GM21381 (cell line): ENCODE measurements around the gene SORBS1.

ENCODE experiments used
- ATAC-seq: cut with Tn5 transposase; IDR thresholded peaks from one replicate; pipeline ENCODE4 v1.9.1; 2021; ENCODE audit warnings: mild to moderate bottlenecking, moderate library complexity; ENCODE audit not compliant: unreplicated experiment

Gene SORBS1

GRCh38 chr10:95303950-95304349 is 257.2 kb downstream of the SORBS1 start:
- no peak for ATAC-seq

- no peak for ATAC-seq
Observed at GRCh38 chr10:95303535-95303934, 257.6 kb downstream of the SORBS1 start.

DNA sequence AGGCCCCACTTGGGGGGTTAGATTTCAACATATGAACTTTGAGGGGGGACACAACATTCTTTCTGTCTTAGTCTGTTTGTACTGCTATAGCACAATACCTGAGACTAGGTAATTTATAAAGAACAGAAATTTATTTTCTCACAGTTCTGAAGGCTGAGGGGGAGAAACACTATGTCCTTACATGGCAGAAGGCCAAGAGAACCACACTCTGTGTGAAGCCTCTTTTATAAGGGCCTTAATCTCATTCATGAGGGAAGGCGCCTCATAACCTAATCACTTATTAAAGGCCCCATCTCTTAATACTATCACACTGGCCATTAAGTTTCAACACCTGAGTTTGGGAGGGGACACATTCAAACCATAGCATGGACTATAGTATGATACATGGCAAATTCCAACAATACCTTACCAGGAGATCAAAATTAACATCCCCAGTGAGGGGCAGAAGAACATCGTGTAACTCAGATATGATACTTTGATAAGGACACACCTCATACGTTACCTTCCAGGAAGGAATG is 261.1 kb downstream of the SORBS1 start:
- ATAC-seq = no peak

DNA sequence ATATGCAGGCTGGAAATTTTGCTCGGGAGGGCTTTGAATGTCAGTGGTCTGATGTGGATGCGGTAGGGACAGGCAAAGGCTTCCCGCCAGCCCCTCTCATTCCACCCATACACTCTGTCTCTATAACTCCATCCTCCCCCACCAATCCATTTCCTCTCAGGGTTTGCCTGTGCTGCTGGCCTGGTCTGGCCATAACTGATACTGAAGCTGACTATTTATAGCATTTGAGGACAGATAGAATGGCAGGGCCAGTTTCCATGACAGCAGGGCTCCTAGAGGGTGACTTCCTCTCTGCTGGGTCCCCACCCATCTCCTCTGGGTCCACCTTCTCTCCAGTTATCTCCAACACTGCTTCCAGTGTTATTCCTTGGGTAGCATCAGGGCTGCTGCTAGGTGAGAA is 263.8 kb downstream of the SORBS1 start:
- ATAC-seq = peak; percentile 48

DNA sequence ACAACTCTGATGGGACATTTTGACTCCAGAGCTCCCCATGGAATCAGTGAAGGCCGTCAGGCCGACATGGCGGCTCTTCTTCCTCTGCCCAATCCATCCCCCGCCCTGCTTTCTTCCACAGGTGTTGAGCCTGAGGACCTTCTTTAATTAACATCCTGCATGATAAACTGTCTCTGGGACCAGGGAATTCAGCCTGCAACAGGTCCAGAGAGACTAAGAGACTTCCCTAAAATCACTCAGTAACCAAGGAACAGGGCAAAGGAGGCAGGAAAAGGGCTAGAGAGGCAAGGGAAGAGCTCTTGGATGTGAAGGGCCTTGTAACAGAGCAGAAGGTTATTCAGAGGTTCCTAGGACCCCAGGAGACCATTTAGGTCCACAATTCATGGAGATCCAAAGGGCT is 264.4 kb downstream of the SORBS1 start:
- ATAC-seq = no peak

- peak; percentile 67 for ATAC-seq
Observed at GRCh38 chr10:95295031-95295755, 266.0 kb downstream of the SORBS1 start.

DNA sequence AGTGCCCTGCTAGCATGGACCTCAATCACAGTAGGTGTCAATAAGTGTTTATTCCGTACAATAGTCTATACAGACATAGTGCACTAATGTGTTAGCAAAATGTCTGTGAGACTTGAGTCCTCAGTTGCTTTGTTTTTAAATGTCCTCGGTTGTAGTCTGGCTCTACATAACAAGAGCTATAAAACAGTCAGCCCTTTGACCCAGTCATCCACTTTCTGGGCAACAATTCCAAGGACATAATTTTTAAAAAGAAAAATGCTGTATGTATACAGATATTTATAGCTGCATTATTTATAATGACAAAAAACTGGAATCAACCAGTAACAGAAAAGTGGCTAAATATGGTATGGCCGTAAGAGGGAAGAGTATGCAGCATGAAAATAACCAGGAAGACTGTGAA is 267.5 kb downstream of the SORBS1 start:
- ATAC-seq = no peak

DNA sequence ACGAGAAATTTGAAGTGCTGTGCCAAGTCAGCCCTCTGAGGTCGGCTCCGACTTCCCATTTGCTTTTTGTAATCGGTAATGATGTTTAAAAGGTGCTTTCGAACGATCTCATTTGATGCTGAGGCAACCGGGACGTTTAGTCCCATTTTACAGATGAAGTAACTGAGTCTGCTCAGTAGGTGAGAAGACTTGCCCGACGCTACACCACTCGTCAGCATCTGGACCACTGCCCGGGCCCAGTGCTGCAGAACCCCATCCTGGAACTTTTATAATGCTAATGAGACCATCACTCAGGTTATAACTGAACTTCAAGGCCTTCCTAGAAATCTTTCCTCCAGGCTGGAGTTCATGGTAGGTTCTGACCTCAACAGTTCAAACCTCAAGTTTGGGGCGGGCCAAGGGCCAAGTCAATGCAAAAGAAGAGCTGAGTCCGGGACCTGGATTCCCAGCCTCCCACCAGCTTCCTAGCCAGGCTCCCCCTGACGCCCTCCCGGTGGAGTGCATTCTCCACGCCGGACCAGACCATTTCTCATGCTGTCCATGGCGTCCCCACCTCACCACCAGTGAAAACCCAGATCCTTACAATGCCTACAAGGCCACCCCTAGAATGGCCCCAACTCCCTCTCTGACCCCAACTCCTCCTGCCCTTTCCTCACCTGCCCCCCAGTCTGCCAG is 269.7 kb downstream of the SORBS1 start:
- ATAC-seq = no peak

DNA sequence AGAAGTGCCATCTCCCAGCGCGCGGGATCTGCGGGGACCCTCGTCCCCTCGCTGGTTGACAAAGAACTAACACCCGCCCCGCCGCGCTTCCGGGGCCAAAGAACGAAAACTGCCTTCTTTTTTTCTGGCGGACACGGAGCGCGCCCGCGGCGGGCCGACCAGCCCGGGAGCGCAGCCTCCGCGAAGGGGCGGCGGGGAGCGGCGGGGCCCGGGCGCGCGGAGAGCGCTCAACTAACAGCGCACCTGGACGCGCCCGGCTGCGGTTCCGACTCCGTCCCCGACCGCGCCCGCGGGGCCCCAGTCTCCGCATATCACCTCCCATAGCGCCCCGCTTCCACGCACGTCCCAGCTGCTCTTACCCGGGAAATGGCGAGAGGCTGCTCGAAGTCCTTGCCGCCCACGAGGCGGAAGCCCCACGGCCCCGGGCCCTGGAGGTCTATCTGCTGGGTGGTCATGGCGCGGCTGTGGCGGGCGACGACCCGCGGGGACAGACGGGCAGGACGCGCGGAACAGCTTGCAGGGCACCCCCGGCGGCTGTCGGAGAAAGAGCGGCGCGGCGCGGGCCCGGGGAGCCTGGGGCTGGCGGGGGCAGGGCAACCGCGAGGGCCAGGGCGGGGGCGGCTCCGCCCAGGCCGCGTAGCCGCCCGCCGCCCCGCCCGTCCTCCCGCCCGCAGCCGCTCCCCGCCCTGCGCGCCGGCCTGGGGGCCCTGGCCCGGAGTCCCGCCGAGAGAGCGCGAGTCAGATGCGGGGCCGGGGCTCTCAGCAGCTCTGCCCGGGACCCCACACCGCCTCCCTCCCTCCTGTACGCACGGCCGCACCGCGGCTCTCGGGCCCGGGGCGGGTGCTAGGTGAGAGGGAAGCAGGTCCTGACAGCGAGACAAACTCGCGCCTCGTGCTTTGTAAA is 270.5 kb downstream of the SORBS1 start, which contains the start of gene PDLIM1:
Gene PDLIM1 (minus strand): TSS at position 543 of the 904 bp plus-strand sequence. CDS start 88 bp downstream, at position 455.
- peak; percentile 41 for ATAC-seq

DNA sequence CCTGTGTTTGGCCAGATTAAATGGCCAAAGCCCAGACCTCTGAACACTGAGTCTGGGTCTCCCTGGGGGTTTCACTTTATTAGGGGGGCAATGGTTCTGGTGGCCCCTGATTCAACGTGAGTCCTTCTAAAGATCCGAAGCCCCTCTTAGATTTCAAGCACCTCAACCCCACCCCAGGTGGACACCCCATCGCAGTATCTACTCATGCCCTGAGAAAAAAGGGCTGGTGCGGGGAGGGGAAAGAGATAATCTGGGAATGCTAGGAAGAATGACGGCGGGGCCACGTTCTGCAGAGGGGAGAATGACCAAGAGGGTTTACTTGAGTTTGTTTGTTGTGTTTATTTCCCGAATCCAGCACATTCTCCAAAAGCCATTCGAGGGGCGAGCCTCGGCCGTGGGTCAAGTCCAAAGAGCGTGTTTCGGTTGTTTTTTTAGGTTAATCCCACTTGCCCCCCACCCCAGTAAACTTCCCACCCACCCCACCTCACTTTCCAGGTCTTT is 271.2 kb downstream of the SORBS1 start:
- ATAC-seq = no peak

DNA sequence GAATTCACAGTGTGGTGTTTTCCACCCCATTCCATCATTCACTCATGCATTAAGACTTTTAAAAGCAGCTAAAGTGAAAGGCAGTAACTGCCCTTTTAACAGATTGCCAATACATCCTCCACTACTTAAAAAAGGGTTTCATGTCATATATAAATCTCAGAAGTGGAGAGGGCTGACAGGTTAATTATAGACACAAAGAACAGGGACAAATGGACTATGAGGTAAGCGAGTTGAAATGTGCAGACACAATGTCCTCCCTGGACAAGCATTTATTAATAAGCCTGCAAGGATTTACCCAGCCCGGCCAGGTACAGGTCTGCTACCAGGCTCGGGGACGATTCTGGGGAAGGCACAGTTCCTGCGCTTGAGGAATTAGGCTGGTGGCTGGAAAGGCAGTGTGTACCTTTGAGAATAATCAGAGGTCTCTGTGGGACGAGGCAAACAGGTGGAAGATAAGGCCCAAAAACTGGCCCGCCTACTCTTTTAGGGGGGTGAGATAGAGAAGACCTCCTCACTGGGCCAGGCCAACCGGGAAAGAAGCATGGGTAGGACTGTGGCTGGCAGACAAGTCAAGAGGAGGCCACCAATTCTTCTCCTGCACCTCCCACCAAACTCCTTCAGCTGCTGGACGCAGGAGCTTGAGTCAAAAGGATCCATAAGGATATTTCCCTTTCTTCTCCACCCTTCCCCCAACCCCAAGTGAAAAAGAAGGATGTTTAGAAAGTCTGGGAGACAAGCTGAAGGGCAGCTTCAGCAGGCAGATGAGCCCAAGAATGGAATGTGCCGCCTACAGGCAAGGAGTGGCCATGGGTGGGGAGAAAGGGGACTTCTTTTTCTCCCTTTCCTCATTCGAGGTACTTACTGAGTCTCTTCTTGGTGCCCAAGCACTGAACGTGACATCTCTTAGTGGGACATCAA is 271.9 kb downstream of the SORBS1 start:
- no peak for ATAC-seq

DNA sequence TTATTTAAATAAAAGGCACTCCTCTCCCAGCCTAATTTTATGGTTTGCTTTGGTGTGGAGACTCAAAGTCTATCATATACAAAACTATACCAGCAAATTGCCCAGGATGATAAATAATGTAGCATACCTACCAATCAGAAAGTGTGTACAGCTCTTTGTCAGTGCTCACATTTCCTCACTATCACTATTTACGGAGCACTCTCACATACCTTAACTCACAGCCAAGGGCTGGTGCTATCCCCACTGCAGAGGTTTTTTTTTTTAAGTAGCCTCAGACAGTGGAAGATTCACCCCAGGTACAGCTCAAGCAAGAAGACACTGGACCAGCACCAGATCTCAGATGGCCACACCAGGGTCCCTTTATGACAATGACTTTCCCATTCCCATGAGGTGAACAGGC is 272.9 kb downstream of the SORBS1 start:
- ATAC-seq = no peak

GRCh38 chr10:95287281-95287680 is 273.9 kb downstream of the SORBS1 start:
- no peak for ATAC-seq

DNA sequence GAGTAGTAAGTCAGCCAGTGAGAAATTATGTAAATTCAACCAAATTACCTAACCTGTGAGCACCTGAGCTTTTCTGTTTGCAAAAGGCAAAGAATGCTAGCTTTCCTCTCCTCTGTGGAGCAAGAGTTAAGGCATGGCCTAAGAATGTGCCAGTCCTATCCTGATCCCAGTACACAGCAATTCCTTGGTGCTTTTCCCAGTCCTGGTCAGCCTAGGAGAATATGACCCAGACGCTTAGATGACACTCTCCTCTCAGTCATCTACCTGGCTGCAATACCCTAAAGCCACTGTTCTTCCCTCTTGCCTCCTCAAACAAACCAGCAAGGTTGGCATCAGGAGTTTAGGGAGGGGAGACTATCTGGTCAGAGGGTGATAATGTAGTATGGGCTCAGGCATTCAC is 274.5 kb downstream of the SORBS1 start:
- no peak for ATAC-seq

DNA sequence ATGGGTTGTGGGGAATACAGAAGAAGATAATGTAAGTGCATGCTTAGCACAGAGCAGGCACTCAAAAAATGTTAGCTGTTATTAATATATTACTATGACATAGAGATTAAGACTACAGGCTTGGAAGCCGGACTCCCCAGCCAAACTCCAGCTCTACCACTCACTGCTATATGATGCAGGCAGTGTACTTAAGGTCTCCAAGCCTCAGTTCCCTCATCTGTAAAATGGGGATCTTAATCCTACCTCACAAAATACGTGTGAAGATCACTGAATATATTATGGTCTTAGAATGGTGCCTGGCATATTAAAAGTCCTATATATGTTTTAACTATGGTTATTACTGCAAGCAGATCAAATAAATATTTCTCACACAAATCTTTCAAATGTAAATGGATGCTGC is 275.6 kb downstream of the SORBS1 start:
- no peak for ATAC-seq

DNA sequence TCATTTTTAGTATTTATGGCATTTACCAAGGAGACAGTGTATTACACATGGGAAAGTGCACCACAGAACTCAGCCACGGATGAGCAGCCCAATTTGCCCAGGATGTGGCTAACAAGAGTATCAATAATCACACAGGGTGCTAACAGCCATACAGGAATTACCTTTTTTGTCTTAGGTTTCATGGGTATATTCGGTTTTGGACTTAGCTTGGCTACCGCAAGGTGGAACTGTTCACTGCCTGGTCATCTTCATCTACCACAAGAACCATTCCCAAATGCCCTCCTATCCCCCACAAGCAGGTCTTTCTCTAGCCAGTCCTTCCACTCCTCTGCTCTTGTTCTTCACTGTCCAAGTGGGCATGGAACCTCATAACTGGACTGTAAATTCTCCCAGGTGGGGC is 276.4 kb downstream of the SORBS1 start:
- peak; percentile 62 for ATAC-seq

DNA sequence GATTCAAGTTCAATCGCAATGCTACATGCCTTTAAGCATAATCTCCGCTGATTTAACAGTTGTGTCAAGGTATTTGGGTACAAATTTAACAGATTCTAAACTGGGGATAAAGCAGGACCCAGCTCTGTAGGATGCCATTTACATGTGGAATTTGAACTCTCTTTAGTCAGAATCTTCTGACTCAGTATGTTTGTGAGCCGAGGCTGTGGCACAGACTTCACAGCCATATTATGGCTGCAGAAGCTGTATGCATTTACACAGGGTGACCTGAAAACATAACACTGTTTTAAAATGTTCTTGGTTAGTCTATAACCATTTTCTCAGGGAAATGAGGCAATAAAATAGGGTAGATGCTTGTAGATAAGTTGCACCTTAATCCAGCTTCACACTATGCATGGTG is 279.1 kb downstream of the SORBS1 start:
- no peak for ATAC-seq

- no peak for ATAC-seq
Observed at GRCh38 chr10:95281206-95281605, 280.0 kb downstream of the SORBS1 start.

GRCh38 chr10:95280637-95281036 is 280.5 kb downstream of the SORBS1 start:
- ATAC-seq = no peak
